HepG2 (cell line): ENCODE data around the gene PPP1R13L.
"Not testable (repeated sequence)": the region's sequence is repeated elsewhere in the genome, so short reads cannot be mapped to it uniquely, and the experiment has no call there.

ENCODE experiments used
- CTCF ChIP-seq: sonication (generic); formaldehyde crosslinking; IDR thresholded peaks from 2 replicates; pipeline ENCODE4 v1.5.0; 2020; ENCODE audit warnings: mild to moderate bottlenecking, missing genetic modification reagents, moderate library complexity
- FOXA1 ChIP-seq, 2 experiments: fragments of 450-650 bp in 1 of 2; sonication (generic) in 1 of 2; formaldehyde crosslinking in 1 of 2; IDR thresholded peaks; 2 replicates each; pipeline versions ENCODE4 v1.4.0 to v1.6.1; 2016 to 2020; ENCODE audit warnings: missing genetic modification reagents in 1 of 2
- FOXM1 ChIP-seq: sonication (generic); formaldehyde crosslinking; IDR thresholded peaks from 2 replicates; pipeline ENCODE4 v1.5.0; 2020; ENCODE audit warnings: missing genetic modification reagents
- MATR3 ChIP-seq: sonication (generic); formaldehyde crosslinking; IDR thresholded peaks from 2 replicates; pipeline ENCODE4 v1.4.0; 2020; ENCODE audit warnings: missing genetic modification reagents
- PATZ1 ChIP-seq: sonication (generic); formaldehyde crosslinking; IDR thresholded peaks from 2 replicates; pipeline ENCODE4 v1.4.0; 2020; ENCODE audit warnings: missing genetic modification reagents
- STAG1 ChIP-seq: sonication (generic); formaldehyde crosslinking; IDR thresholded peaks from 2 replicates; pipeline ENCODE4 v1.4.0; 2020; ENCODE audit warnings: missing genetic modification reagents
- STAT6 ChIP-seq: sonication (generic); formaldehyde crosslinking; IDR thresholded peaks from 2 replicates; pipeline ENCODE4 v1.4.0; 2020; ENCODE audit warnings: missing genetic modification reagents, mild to moderate bottlenecking, borderline replicate concordance
- SUZ12 ChIP-seq: fragments of 150-350 bp; IDR thresholded peaks from 2 replicates; pipeline ENCODE4 v1.6.1; 2014; ENCODE audit warnings: low read depth, low read length
- ZFP41 ChIP-seq: sonication (generic); formaldehyde crosslinking; IDR thresholded peaks from 2 replicates; pipeline ENCODE4 v1.4.0; 2020; ENCODE audit warnings: mild to moderate bottlenecking, missing genetic modification reagents, borderline replicate concordance
- ZSCAN30 ChIP-seq: sonication (generic); formaldehyde crosslinking; IDR thresholded peaks from 2 replicates; pipeline ENCODE4 v1.5.0; 2020; ENCODE audit warnings: mild to moderate bottlenecking, missing genetic modification reagents

GRCh38 chr19:45429896-45430295, 25.0 kb upstream of the PPP1R13L start:
- TF ChIP-seq CTCF (CRISPR knock-in tag); SUZ12; STAG1 (CRISPR knock-in tag); STAT6 (CRISPR knock-in tag); ZFP41 (CRISPR knock-in tag); FOXA1 (IDR thresholded peaks at IDR 0.05); FOXA1 (CRISPR knock-in tag; IDR thresholded peaks at IDR 0.05); MATR3 (CRISPR knock-in tag); ZSCAN30; FOXM1 (CRISPR knock-in tag); PATZ1: not testable (repeated sequence)
